Measurements from ENCODE around the gene RXFP2. TPM values are rescaled to one million over a fixed set of nuclear protein-coding genes. Genes with fewer than 3 reads are reported as not detected.

Gene RXFP2
- total RNA-seq, 1 donor from 2014 or later = not detected

DNA sequence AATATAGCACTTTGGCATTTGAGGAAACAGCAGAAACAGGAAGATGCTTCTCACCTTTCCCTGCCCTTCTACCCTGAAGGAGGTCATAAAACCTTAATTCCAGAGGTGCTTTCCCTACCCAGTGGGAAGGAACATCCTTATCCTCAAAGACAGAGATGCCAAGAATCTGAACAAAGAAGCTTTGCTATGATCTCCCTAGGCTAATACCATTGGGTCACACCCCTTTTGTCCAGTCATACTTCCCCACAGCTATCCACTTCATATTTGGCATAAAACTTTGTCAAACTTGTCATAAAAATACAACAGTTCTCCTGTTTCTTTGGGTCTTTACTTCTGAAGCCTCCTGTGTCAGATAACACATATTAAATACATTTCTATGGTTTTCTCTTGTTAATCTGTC is 21.7 kb upstream of the RXFP2 start:
- H3K27me3 Mint-ChIP-seq (ENCODE audit: unreplicated experiment) = peaks cover 57% of the 10 kb centered on the region
- TF ChIP-seq, protein P1, sequence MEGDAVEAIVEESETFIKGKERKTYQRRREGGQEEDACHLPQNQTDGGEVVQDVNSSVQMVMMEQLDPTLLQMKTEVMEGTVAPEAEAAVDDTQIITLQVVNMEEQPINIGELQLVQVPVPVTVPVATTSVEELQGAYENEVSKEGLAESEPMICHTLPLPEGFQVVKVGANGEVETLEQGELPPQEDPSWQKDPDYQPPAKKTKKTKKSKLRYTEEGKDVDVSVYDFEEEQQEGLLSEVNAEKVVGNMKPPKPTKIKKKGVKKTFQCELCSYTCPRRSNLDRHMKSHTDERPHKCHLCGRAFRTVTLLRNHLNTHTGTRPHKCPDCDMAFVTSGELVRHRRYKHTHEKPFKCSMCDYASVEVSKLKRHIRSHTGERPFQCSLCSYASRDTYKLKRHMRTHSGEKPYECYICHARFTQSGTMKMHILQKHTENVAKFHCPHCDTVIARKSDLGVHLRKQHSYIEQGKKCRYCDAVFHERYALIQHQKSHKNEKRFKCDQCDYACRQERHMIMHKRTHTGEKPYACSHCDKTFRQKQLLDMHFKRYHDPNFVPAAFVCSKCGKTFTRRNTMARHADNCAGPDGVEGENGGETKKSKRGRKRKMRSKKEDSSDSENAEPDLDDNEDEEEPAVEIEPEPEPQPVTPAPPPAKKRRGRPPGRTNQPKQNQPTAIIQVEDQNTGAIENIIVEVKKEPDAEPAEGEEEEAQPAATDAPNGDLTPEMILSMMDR (IDR thresholded peaks at IDR 0.05) = no peak
- no peak for DNase-seq (ENCODE audit: extremely low spot score, unreplicated experiment)
- H3K27ac Mint-ChIP-seq (ENCODE audit: unreplicated experiment) = no peak overlapping the region
- no peaks in the 10 kb centered on the region for H3K9me3 Mint-ChIP-seq (ENCODE audit: unreplicated experiment)
- H3K4me1 Mint-ChIP-seq (ENCODE audit: unreplicated experiment) = no peaks in the 10 kb centered on the region
- H3K36me3 Mint-ChIP-seq (ENCODE audit: unreplicated experiment) = no peaks in the 10 kb centered on the region
- no peak overlapping the region for H3K4me3 Mint-ChIP-seq (ENCODE audit: unreplicated experiment)

DNA sequence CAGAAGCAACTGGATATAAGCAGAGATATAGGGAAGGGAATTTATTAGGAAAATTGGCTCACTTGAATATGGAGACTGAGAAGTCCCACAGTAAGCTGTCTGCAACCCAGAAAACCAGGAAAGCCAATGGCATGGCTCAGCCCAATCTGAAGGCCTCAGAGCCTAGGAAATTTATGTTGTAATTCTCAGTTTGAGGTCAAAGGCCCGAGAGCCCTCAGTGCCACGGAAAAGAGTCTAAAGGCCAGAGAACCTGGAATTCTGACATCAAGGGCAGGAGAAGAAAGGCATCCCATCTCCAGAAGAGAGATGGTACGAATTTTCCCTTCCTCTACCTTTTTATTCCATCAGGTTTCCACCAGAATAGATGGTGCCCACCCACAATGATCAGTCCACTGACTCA is 20.1 kb upstream of the RXFP2 start:
- Mint-ChIP-seq H3K4me1 (ENCODE audit: unreplicated experiment) (no peaks in the 10 kb centered on the region), H3K9me3 (ENCODE audit: unreplicated experiment) (no peaks in the 10 kb centered on the region), H3K4me3 (ENCODE audit: unreplicated experiment) (no peak overlapping the region), H3K27me3 (ENCODE audit: unreplicated experiment) (peaks cover 56% of the 10 kb centered on the region), H3K36me3 (ENCODE audit: unreplicated experiment) (no peaks in the 10 kb centered on the region), H3K27ac (ENCODE audit: unreplicated experiment) (no peak overlapping the region)
- TF ChIP-seq, protein P1 (IDR thresholded peaks at IDR 0.05) = no peak
- no peak for DNase-seq (ENCODE audit: extremely low spot score, unreplicated experiment)

DNA sequence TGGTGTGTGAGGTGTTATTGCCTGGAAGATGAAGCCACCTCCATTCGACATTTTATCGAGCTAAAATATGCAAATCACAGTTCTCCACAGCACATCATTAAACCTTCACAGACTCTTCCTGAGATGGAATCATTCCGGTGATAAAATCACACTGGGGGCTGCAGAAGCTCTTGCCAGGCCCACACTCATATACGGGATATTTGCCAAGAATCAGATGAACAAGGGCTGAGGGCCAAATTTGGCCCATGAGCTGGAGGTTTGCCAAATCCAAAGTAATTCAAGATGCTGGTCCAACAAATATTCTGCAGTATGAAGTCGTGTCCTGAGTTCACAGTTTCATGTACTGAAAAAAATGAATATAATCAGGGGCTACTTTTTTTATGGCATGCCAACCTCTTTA is 16.7 kb upstream of the RXFP2 start:
- Mint-ChIP-seq H3K4me1 (ENCODE audit: unreplicated experiment) (no peaks in the 10 kb centered on the region), H3K27me3 (ENCODE audit: unreplicated experiment) (peaks cover 57% of the 10 kb centered on the region), H3K27ac (ENCODE audit: unreplicated experiment) (no peak overlapping the region), H3K4me3 (ENCODE audit: unreplicated experiment) (no peak overlapping the region), H3K36me3 (ENCODE audit: unreplicated experiment) (no peaks in the 10 kb centered on the region), H3K9me3 (ENCODE audit: unreplicated experiment) (no peaks in the 10 kb centered on the region)
- TF ChIP-seq, protein P1 (IDR thresholded peaks at IDR 0.05) = no peak
- DNase-seq (ENCODE audit: extremely low spot score, unreplicated experiment) = no peak

DNA sequence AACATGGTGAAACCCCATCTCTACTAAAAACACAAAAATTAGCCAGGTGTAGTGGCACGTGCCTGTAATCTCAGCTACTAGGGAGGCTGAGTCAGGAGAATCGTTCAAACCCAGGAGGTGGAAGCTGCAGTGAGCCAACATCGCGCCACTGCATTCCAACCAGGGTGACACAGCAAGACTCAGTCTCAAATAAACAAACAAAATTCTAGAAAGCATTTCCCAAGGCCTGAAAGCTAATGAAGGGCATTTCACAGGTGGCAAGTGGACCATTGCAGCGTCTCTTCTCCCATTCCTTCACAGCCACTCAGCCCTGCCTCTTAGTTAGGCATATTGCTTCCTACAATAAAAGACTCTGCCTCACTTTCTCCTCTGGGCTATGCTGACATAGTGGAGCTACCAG is 13.5 kb upstream of the RXFP2 start:
- Mint-ChIP-seq H3K36me3 (ENCODE audit: unreplicated experiment) (no peaks in the 10 kb centered on the region), H3K27ac (ENCODE audit: unreplicated experiment) (no peak overlapping the region), H3K4me1 (ENCODE audit: unreplicated experiment) (no peaks in the 10 kb centered on the region), H3K4me3 (ENCODE audit: unreplicated experiment) (no peak overlapping the region), H3K9me3 (ENCODE audit: unreplicated experiment) (no peaks in the 10 kb centered on the region), H3K27me3 (ENCODE audit: unreplicated experiment) (peaks cover 41% of the 10 kb centered on the region)
- TF ChIP-seq, protein P1 (IDR thresholded peaks at IDR 0.05) = no peak
- no peak for DNase-seq (ENCODE audit: extremely low spot score, unreplicated experiment)

DNA sequence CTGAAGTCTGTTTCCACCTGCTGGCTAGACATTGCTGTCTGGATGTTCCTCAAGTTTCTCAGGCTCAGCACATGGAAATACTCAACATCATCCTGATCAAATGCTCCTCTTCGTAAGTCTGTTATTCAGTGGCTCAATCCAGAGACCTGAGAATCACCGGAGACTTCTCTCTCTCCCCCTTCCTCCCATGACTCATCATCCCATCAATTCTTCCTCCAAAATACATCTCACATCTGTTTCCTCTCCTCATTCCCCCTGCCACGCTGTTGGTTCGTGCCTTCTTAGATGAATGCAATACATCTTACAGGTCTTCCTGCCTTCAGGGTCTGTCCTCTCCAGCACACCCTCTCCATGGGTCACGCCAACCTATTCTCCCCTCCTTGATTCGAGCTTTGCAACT is 7.4 kb upstream of the RXFP2 start:
- no peak overlapping the region for H3K4me3 Mint-ChIP-seq (ENCODE audit: unreplicated experiment)
- peaks cover 40% of the 10 kb centered on the region for H3K27me3 Mint-ChIP-seq (ENCODE audit: unreplicated experiment)
- H3K36me3 Mint-ChIP-seq (ENCODE audit: unreplicated experiment) = no peaks in the 10 kb centered on the region
- TF ChIP-seq, protein P1 (IDR thresholded peaks at IDR 0.05) = no peak
- H3K4me1 Mint-ChIP-seq (ENCODE audit: unreplicated experiment) = no peaks in the 10 kb centered on the region
- no peaks in the 10 kb centered on the region for H3K9me3 Mint-ChIP-seq (ENCODE audit: unreplicated experiment)
- no peak for DNase-seq (ENCODE audit: extremely low spot score, unreplicated experiment)
- no peak overlapping the region for H3K27ac Mint-ChIP-seq (ENCODE audit: unreplicated experiment)
